ENCODE measurements around the gene SPEF1.

The SPEF1 gene

DNA sequence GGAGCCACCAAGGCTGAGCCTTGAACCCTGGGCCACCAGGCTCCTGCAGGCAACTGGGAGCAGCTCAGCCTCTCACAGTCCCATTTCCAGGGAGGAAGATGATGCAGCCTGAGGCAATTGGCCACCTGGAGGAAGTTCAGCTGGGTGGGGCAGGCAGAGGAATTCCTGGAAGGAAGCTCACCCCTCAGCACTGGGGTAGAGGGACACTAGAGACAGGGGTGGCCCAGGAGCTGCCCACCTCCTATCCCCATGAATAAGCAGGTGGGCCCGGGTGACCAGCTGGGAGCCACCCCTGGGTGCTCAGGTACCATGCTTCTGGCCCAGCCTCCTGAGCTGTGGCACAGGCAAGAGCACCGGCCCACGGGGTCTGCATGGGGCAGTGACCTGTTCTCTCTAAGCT, 52.4 kb downstream of the SPEF1 start:
- TF ChIP-seq EZH2phosphoT487 (IDR thresholded peaks at IDR 0.05; ENCODE audit: borderline replicate concordance, low read length) = no peak
- TF ChIP-seq, protein P1, sequence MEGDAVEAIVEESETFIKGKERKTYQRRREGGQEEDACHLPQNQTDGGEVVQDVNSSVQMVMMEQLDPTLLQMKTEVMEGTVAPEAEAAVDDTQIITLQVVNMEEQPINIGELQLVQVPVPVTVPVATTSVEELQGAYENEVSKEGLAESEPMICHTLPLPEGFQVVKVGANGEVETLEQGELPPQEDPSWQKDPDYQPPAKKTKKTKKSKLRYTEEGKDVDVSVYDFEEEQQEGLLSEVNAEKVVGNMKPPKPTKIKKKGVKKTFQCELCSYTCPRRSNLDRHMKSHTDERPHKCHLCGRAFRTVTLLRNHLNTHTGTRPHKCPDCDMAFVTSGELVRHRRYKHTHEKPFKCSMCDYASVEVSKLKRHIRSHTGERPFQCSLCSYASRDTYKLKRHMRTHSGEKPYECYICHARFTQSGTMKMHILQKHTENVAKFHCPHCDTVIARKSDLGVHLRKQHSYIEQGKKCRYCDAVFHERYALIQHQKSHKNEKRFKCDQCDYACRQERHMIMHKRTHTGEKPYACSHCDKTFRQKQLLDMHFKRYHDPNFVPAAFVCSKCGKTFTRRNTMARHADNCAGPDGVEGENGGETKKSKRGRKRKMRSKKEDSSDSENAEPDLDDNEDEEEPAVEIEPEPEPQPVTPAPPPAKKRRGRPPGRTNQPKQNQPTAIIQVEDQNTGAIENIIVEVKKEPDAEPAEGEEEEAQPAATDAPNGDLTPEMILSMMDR (IDR thresholded peaks at IDR 0.05; ENCODE audit: low read depth, low read length, poor library complexity, severe bottlenecking) = no peak
- Histone ChIP-seq H3K9me2 (replicated peaks; ENCODE audit: control insufficient read depth, low read length) (no peaks in the 10 kb centered on the region), H3K36me3 (ENCODE audit: control insufficient read depth, low read length) (no peaks in the 10 kb centered on the region), H3K9me3 (ENCODE audit: control insufficient read depth, insufficient read depth, low read length) (no peaks in the 10 kb centered on the region), H3K27ac (ENCODE audit: low read depth, low read length) (no peak overlapping the region), H3F3A (ENCODE audit: control insufficient read depth, insufficient read depth) (no peaks in the 10 kb centered on the region), H3K4me3 (ENCODE audit: low read length) (no peak overlapping the region), H4K20me1 (ENCODE audit: control insufficient read depth, insufficient read depth, low read depth, low read length) (no peaks in the 10 kb centered on the region), H3K4me2 (ENCODE audit: low read length) (no peak overlapping the region), H3K79me2 (ENCODE audit: control insufficient read depth, low read length) (no peaks in the 10 kb centered on the region), H3K4me1 (ENCODE audit: control insufficient read depth, low read length) (no peaks in the 10 kb centered on the region), H3K27me3 (ENCODE audit: control insufficient read depth, low read length) (peaks cover 44% of the 10 kb centered on the region)

DNA sequence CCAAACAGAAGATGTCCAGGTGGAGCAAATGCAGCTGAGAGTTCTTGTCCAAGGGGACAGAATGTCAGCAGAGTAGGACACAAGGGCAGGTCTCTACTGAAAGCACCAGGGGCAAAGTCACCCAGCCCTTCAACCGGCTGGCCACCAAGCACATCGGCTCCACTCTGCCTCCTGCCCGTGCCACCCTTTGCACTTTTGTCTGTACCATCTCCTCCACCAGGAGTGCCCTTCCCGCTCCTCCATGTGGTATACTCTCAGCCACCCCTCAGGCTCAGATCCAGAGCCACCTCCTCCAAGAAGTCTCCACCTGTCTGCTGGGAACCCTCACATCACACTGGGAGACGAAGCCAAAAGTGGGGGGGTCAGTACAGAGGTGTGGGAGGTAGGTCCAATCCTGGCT, 52.9 kb downstream of the SPEF1 start:
- Histone ChIP-seq H3K4me2 (ENCODE audit: low read length) (no peak overlapping the region), H4K20me1 (ENCODE audit: control insufficient read depth, insufficient read depth, low read depth, low read length) (no peaks in the 10 kb centered on the region), H3K27me3 (ENCODE audit: control insufficient read depth, low read length) (peaks cover 47% of the 10 kb centered on the region), H3K36me3 (ENCODE audit: control insufficient read depth, low read length) (no peaks in the 10 kb centered on the region), H3K79me2 (ENCODE audit: control insufficient read depth, low read length) (no peaks in the 10 kb centered on the region), H3K4me1 (ENCODE audit: control insufficient read depth, low read length) (peaks cover 2% of the 10 kb centered on the region), H3F3A (ENCODE audit: control insufficient read depth, insufficient read depth) (no peaks in the 10 kb centered on the region), H3K27ac (ENCODE audit: low read depth, low read length) (no peak overlapping the region), H3K4me3 (ENCODE audit: low read length) (no peak overlapping the region), H3K9me2 (replicated peaks; ENCODE audit: control insufficient read depth, low read length) (no peaks in the 10 kb centered on the region), H3K9me3 (ENCODE audit: control insufficient read depth, insufficient read depth, low read length) (no peaks in the 10 kb centered on the region)
- TF ChIP-seq, protein P1 (IDR thresholded peaks at IDR 0.05; ENCODE audit: low read depth, low read length, poor library complexity, severe bottlenecking) = no peak
- TF ChIP-seq EZH2phosphoT487 (IDR thresholded peaks at IDR 0.05; ENCODE audit: borderline replicate concordance, low read length) = no peak

All from DOHH2 (cell line).